Tibial nerve (tissue), 4 donors: ENCODE results near the gene APC2. TPM values are rescaled to one million over a fixed set of nuclear protein-coding genes. Genes with fewer than 3 reads are reported as not detected.

Experiments used
- DNase-seq, 2 donors: peaks; one replicate each; pipeline ENCODE4 v3.0.0-alpha.2; 2019; ENCODE audit warnings: low spot score in 2 of 2
- H3K27ac ChIP-seq, 4 donors: fragments of 200-600 bp; sonication (generic) in 3 of 4; one replicate each; pipeline ENCODE4 v1.5.1; 2017 to 2019; ENCODE audit warnings: mild to moderate bottlenecking in 1 of 4
- H3K27me3 ChIP-seq, 2 donors: fragments of 200-600 bp; sonication (generic) in 1 of 2; one replicate each; pipeline versions ENCODE4 v1.5.1 to v1.6.0; 2017 to 2019
- H3K36me3 ChIP-seq, 3 donors: fragments of 200-600 bp; sonication (generic); one replicate each; pipeline ENCODE4 v1.5.1; 2018 to 2019
- H3K4me1 ChIP-seq, 4 donors: fragments of 200-600 bp; sonication (generic) in 3 of 4; one replicate each; pipeline ENCODE4 v1.5.1; 2017 to 2019
- H3K4me3 ChIP-seq, 4 donors: fragments of 200-600 bp; sonication (generic) in 3 of 4; one replicate each; pipeline ENCODE4 v1.5.1; 2017 to 2019; ENCODE audit warnings: mild to moderate bottlenecking in 1 of 4, moderate library complexity in 1 of 4
- H3K9me3 ChIP-seq, 4 donors: fragments of 200-600 bp; sonication (generic) in 3 of 4; one replicate each; pipeline ENCODE4 v1.5.1; 2017 to 2019
- EP300 ChIP-seq, 2 donors: sonication (generic); formaldehyde crosslinking; IDR thresholded peaks; one replicate each; pipeline ENCODE4 v1.6.1; 2017; ENCODE audit warnings: antibody characterized with exemption in 2 of 2, mild to moderate bottlenecking in 1 of 2
- POLR2A ChIP-seq, 2 donors: fragments of 450-650 bp; IDR thresholded peaks; one replicate each; pipeline ENCODE4 v1.6.1; 2017; ENCODE audit warnings: antibody characterized with exemption in 2 of 2, mild to moderate bottlenecking in 2 of 2, moderate library complexity in 2 of 2
- WGBS, 2 donors: methylation state at CpG; one replicate each; pipeline ENCODE4 v1.1.5; 2018; 5-methylcytosine and 5-hydroxymethylcytosine counted together
- total RNA-seq, 4 donors: library from RNA; depleted of rRNA; stranded (reverse); fragments of >200 nt; gene quantifications; one replicate each; pipeline ENCODE4 v1.1.0, GENCODE V29; 2016
- TF ChIP-seq, protein P1 (sequence below), 5 experiments: fragments of 200-600 bp in 3 of 5; fragments of 450-650 bp in 2 of 5; sonication (generic) in 3 of 5; IDR thresholded peaks; one replicate each; pipeline ENCODE4 v1.5.1; 2016 to 2019; ENCODE audit warnings: antibody characterized with exemption in 5 of 5, mild to moderate bottlenecking in 3 of 5, moderate library complexity in 2 of 5

APC2 gene
- total RNA-seq, 4 donors from 2014 or later = 1.7 to 10.2 (median 4.2) TPM

DNA sequence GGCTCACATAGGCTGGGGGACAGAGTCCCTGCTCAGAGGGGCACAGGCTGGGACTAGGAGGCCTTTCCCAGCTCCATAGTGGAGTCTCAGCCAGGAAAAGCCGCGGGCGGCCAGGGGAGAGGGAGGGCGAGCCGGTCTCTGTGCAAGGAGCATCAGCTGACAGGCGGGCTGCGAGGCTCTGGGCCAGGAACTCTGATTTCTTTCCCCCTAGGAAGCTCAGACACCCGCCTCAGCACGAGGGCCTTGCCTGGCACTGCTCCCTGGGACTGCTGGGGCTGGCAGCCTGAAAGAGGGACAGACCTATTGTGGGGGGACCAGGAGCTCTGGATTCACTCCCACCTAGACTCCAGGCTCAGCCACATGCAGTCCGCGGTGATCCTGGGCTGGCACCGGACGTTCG is 71.7 kb downstream of the APC2 start:
- 0 to 33% methylated on average over 1 to 10 of the region's 14 CpGs for WGBS, 2 donors
- Histone ChIP-seq H3K27me3 (peaks cover 0 to 33% of the 10 kb centered on the region in 2 donors), H3K4me1 (peaks cover 0 to 21% (median 0%) of the 10 kb centered on the region in 4 donors), H3K27ac (no peak overlapping the region), H3K36me3 (no peaks in the 10 kb centered on the region), H3K9me3 (no peaks in the 10 kb centered on the region), H3K4me3 (no peak overlapping the region)
- TF ChIP-seq, protein P1, sequence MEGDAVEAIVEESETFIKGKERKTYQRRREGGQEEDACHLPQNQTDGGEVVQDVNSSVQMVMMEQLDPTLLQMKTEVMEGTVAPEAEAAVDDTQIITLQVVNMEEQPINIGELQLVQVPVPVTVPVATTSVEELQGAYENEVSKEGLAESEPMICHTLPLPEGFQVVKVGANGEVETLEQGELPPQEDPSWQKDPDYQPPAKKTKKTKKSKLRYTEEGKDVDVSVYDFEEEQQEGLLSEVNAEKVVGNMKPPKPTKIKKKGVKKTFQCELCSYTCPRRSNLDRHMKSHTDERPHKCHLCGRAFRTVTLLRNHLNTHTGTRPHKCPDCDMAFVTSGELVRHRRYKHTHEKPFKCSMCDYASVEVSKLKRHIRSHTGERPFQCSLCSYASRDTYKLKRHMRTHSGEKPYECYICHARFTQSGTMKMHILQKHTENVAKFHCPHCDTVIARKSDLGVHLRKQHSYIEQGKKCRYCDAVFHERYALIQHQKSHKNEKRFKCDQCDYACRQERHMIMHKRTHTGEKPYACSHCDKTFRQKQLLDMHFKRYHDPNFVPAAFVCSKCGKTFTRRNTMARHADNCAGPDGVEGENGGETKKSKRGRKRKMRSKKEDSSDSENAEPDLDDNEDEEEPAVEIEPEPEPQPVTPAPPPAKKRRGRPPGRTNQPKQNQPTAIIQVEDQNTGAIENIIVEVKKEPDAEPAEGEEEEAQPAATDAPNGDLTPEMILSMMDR (IDR thresholded peaks at IDR 0.05) = no peak
- TF ChIP-seq EP300 (IDR thresholded peaks at IDR 0.05) (no peak), POLR2A (IDR thresholded peaks at IDR 0.05) (no peak)
- no peak for DNase-seq

DNA sequence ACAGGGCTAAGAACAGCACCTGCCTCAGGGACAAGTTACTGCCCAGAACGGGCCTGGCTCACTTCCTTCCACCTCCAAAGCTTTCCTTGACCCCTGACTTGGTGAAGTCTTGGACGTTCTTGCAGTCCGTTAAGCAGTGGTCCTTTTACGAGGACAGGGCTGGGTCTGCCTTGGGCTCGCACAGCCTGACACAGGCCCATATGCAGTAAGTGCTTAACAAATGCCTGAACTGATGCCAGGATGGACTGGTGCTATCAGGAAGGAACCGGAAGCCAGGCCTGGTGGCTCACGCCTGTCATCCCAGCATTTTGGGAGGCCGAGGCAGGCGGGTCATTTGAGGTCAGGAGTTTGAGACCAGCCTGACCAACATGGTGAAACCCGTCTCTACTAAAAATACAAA is 72.1 kb downstream of the APC2 start:
- Histone ChIP-seq H3K27ac (no peak overlapping the region), H3K27me3 (peaks cover 0 to 38% of the 10 kb centered on the region in 2 donors)
- 64 to 75% methylated on average over 10 of the region's 10 CpGs for WGBS, 2 donors

DNA sequence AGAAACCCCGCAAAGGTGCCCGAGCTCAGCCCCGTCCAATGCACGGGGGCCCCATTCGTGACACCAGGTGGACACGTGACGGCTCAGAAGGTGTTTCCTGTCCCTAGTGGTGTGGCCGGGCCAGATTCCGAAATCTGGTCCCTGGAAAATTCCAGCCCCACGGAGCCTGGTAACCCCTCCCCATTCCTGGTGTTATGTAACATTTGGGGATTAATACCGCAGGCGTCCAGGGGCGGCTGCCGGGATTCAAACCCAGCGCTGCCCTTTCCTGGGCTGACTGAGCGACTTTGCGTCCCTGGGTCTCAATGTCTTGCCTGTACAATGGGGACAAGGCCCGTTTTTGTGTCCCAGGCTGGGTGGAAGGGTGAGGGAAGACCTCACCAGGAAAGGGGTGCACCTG is 72.9 kb downstream of the APC2 start:
- no peak for TF ChIP-seq POLR2A (IDR thresholded peaks at IDR 0.05)
- no peak for TF ChIP-seq EP300 (IDR thresholded peaks at IDR 0.05)
- TF ChIP-seq, protein P1 (IDR thresholded peaks at IDR 0.05) = no peak
- no peaks in the 10 kb centered on the region for H3K36me3 ChIP-seq
- no peak for DNase-seq
- H3K9me3 ChIP-seq = no peaks in the 10 kb centered on the region
- H3K4me1 ChIP-seq = peaks cover 0 to 21% (median 0%) of the 10 kb centered on the region in 4 donors
- 75 to 82% methylated on average over 16 to 18 of the region's 18 CpGs for WGBS, 2 donors
- no peak overlapping the region for H3K27ac ChIP-seq
- H3K4me3 ChIP-seq = no peak overlapping the region
- H3K27me3 ChIP-seq = peaks cover 0 to 45% of the 10 kb centered on the region in 2 donors

More for the DNA sequence above, 72.1 kb downstream of the APC2 start:
- DNase-seq = no peak
- H3K9me3 ChIP-seq = no peaks in the 10 kb centered on the region
- no peaks in the 10 kb centered on the region for H3K36me3 ChIP-seq
- no peak overlapping the region for H3K4me3 ChIP-seq
- peaks cover 0 to 21% (median 0%) of the 10 kb centered on the region in 4 donors for H3K4me1 ChIP-seq
- TF ChIP-seq, protein P1 (IDR thresholded peaks at IDR 0.05) = no peak
- no peak for TF ChIP-seq POLR2A (IDR thresholded peaks at IDR 0.05)
- TF ChIP-seq EP300 (IDR thresholded peaks at IDR 0.05) = no peak

Other genes with a start within 250 kb of the APC2 start
- 10 to 100 TPM; 52.5 to 91.2 (median 68.7) TPM for gene STK11, start 244.3 kb upstream of the APC2 start, total RNA-seq
- 1 to 10 TPM in 2 of 4 donors, under 1 TPM in 2; 0.22 to 3.9 (median 1.4) TPM for gene CBARP, start 212.1 kb upstream of the APC2 start, total RNA-seq
- gene ATP5F1D, start 208.4 kb upstream of the APC2 start, total RNA-seq = 100 to 1,000 TPM in 3 of 4 donors, 10 to 100 TPM in 1; 67.5 to 140 (median 127) TPM
- 10 to 100 TPM; 17.4 to 51.9 (median 39.4) TPM for gene MIDN, start 201.5 kb upstream of the APC2 start, total RNA-seq
- gene CIRBP, start 180.8 kb upstream of the APC2 start, total RNA-seq = 100 to 1,000 TPM; 389 to 640 (median 576) TPM
- gene FAM174C, start 174.6 kb upstream of the APC2 start, total RNA-seq = 10 to 100 TPM; 25.5 to 80.7 (median 52.0) TPM
- gene EFNA2, start 164.2 kb upstream of the APC2 start, total RNA-seq = not detected
- gene NDUFS7, start 66.2 kb upstream of the APC2 start, total RNA-seq = 100 to 1,000 TPM; 146 to 162 (median 151) TPM
- 100 to 1,000 TPM in 2 of 4 donors, 10 to 100 TPM in 2; 43.8 to 120 (median 94.4) TPM for gene GAMT, start 48.6 kb upstream of the APC2 start, total RNA-seq
- 10 to 100 TPM; 34.3 to 68.4 (median 61.0) TPM for gene DAZAP1, start 42.5 kb upstream of the APC2 start, total RNA-seq
- gene RPS15, start 11.7 kb upstream of the APC2 start, total RNA-seq = 1,000 to 10,000 TPM; 4,239 to 4,988 (median 4,337) TPM
- gene C19orf25, start 29.1 kb downstream of the APC2 start, total RNA-seq = 10 to 100 TPM; 22.4 to 47.4 (median 33.8) TPM
- 1 to 10 TPM; 1.3 to 4.9 (median 2.2) TPM for gene PCSK4, start 40.2 kb downstream of the APC2 start, total RNA-seq
- 1 to 10 TPM; 1.2 to 4.6 (median 2.9) TPM for gene REEP6, start 41.1 kb downstream of the APC2 start, total RNA-seq
- 10 to 100 TPM; 17.4 to 54.8 (median 42.6) TPM for gene ADAMTSL5, start 62.9 kb downstream of the APC2 start, total RNA-seq
- 1 to 10 TPM in 2 of 4 donors, under 1 TPM in 2; 0.21 to 6.3 (median 1.1) TPM for gene PLK5, start 74.0 kb downstream of the APC2 start, total RNA-seq
- 10 to 100 TPM; 19.4 to 32.7 (median 27.4) TPM for gene MEX3D, start 118.2 kb downstream of the APC2 start, total RNA-seq
- gene MBD3, start 142.7 kb downstream of the APC2 start, total RNA-seq = 100 to 1,000 TPM in 1 of 4 donors, 10 to 100 TPM in 3; 62.9 to 144 (median 91.4) TPM
- 10 to 100 TPM; 58.8 to 95.7 (median 66.0) TPM for gene UQCR11, start 155.3 kb downstream of the APC2 start, total RNA-seq
- 100 to 1,000 TPM in 1 of 4 donors, 10 to 100 TPM in 3; 23.4 to 299 (median 37.3) TPM for gene TCF3, start 202.5 kb downstream of the APC2 start, total RNA-seq